GM23338 (cell line): Measurements from ENCODE around the gene LY6G6D. TPM values are rescaled to one million over a fixed set of nuclear protein-coding genes. Genes with fewer than 3 reads are reported as not detected.
A peak's percentile ranks its signal among the peaks of the same experiment; 100 is the strongest.

Experiments used
- ATAC-seq: fragments of 200-7000 bp; cut with Tn5 transposase; 3 replicates; pipeline ENCODE4 v1.9.1; 2020
- DNase-seq: peaks from one replicate; pipeline ENCODE4 v3.0.0-alpha.2; 2015; ENCODE audit warnings: low spot score
- H2AFZ ChIP-seq: fragments of 200-600 bp; sonication (generic); 2 replicates; pipeline ENCODE4 v1.8.0; 2016; ENCODE audit warnings: antibody characterized with exemption, mild to moderate bottlenecking, moderate library complexity
- H3F3A ChIP-seq: fragments of 200-600 bp; sonication (generic); replicated peaks from 2 replicates; pipeline ENCODE4 v1.8.0; 2017; ENCODE audit warnings: antibody characterized with exemption, mixed run types, low read depth
- H3K27ac ChIP-seq: fragments of 200-600 bp; sonication (generic); 2 replicates; pipeline ENCODE4 v1.6.1; 2016; ENCODE audit warnings: low read depth
- H3K27me3 ChIP-seq: fragments of 200-600 bp; sonication (generic); 2 replicates; pipeline ENCODE4 v1.8.0; 2016; ENCODE audit warnings: mild to moderate bottlenecking, mixed run types, moderate library complexity; ENCODE audit not compliant: insufficient read depth
- H3K36me3 ChIP-seq: fragments of 200-600 bp; sonication (generic); 2 replicates; pipeline ENCODE4 v1.8.0; 2016; ENCODE audit warnings: mild to moderate bottlenecking; ENCODE audit not compliant: insufficient read depth
- H3K4me1 ChIP-seq: fragments of 200-600 bp; sonication (generic); 2 replicates; pipeline ENCODE4 v1.8.0; 2016; ENCODE audit warnings: mild to moderate bottlenecking, moderate library complexity; ENCODE audit not compliant: insufficient read depth
- H3K4me2 ChIP-seq: fragments of 200-600 bp; sonication (generic); 2 replicates; pipeline ENCODE4 v1.7.1; 2017; ENCODE audit warnings: mixed run types
- H3K4me3 ChIP-seq: fragments of 200-600 bp; sonication (generic); 2 replicates; pipeline ENCODE4 v1.6.1; 2016; ENCODE audit warnings: mixed run types
- H3K79me2 ChIP-seq: fragments of 200-600 bp; sonication (generic); replicated peaks from 2 replicates; pipeline ENCODE4 v1.8.0; 2017; ENCODE audit warnings: mild to moderate bottlenecking; ENCODE audit not compliant: insufficient read depth
- H3K9me2 ChIP-seq: fragments of 200-600 bp; sonication (generic); 2 replicates; pipeline ENCODE4 v1.8.0; 2017; ENCODE audit not compliant: insufficient read depth
- H4K20me1 ChIP-seq: fragments of 200-600 bp; sonication (generic); replicated peaks from 2 replicates; pipeline ENCODE4 v1.8.0; 2017; ENCODE audit warnings: mild to moderate bottlenecking; ENCODE audit not compliant: insufficient read depth
- H3K27ac Mint-ChIP-seq: 2 replicates; pipeline ENCODE4 v1.8.0; 2020; ENCODE audit warnings: inconsistent platforms, mild to moderate bottlenecking, moderate library complexity, mixed read lengths
- H3K27me3 Mint-ChIP-seq: 3 replicates; pipeline ENCODE4 v1.8.0; 2022; ENCODE audit warnings: low read depth, mild to moderate bottlenecking, moderate library complexity, mixed read lengths, inconsistent platforms; ENCODE audit not compliant: insufficient read depth, poor library complexity
- H3K36me3 Mint-ChIP-seq: 3 replicates; pipeline ENCODE4 v1.8.0; 2021; ENCODE audit warnings: low read depth, mild to moderate bottlenecking, inconsistent platforms, moderate library complexity, mixed read lengths
- H3K4me1 Mint-ChIP-seq: 3 replicates; pipeline ENCODE4 v1.8.0; 2020; ENCODE audit warnings: mild to moderate bottlenecking, inconsistent platforms, mixed read lengths
- H3K4me3 Mint-ChIP-seq: 3 replicates; pipeline ENCODE4 v1.8.0; 2021; ENCODE audit warnings: moderate library complexity, mild to moderate bottlenecking, inconsistent platforms, mixed read lengths
- H3K9me3 Mint-ChIP-seq: 3 replicates; pipeline ENCODE4 v1.8.0; 2020; ENCODE audit warnings: moderate library complexity, mild to moderate bottlenecking, inconsistent platforms, mixed read lengths
- CREB1 ChIP-seq: fragments of 250-450 bp; sonication (Bioruptor Pico); IDR thresholded peaks from 2 replicates; pipeline ENCODE4 v1.5.0; 2020; ENCODE audit warnings: low read depth, mild to moderate bottlenecking, moderate library complexity
- ETS1 ChIP-seq: IDR thresholded peaks from 2 replicates; pipeline ENCODE4 v1.6.1; 2016; ENCODE audit warnings: antibody characterized with exemption
- EZH2 ChIP-seq: fragments of 200-600 bp; sonication (generic); IDR thresholded peaks from one replicate; pipeline ENCODE4 v1.8.0; 2017; ENCODE audit warnings: antibody characterized with exemption, mild to moderate bottlenecking, low read depth; ENCODE audit not compliant: unreplicated experiment
- EZH2phosphoT487 ChIP-seq: fragments of 200-600 bp; sonication (generic); IDR thresholded peaks from one replicate; pipeline ENCODE4 v1.8.1; 2018; ENCODE audit warnings: antibody characterized with exemption; ENCODE audit not compliant: unreplicated experiment
- JUNB ChIP-seq: IDR thresholded peaks from one replicate; pipeline ENCODE4 v1.6.1; 2016; ENCODE audit warnings: antibody characterized with exemption; ENCODE audit not compliant: unreplicated experiment
- NANOG ChIP-seq: IDR thresholded peaks from 2 replicates; pipeline ENCODE4 v1.6.1; 2016; ENCODE audit warnings: antibody characterized with exemption, borderline replicate concordance
- POLR2AphosphoS5 ChIP-seq: IDR thresholded peaks from 2 replicates; pipeline ENCODE4 v1.6.1; 2016; ENCODE audit warnings: antibody characterized with exemption, low read depth
- STAT1 ChIP-seq: IDR thresholded peaks from one replicate; pipeline ENCODE4 v1.6.1; 2016; ENCODE audit warnings: antibody characterized with exemption; ENCODE audit not compliant: unreplicated experiment
- ZNF114 ChIP-seq: fragments of 250-450 bp; sonication (Bioruptor Pico); IDR thresholded peaks from 2 replicates; pipeline ENCODE4 v1.5.0; 2020; ENCODE audit warnings: mild to moderate bottlenecking, moderate library complexity
- ZNF331 ChIP-seq: fragments of 250-450 bp; sonication (Bioruptor Pico); IDR thresholded peaks from 2 replicates; pipeline ENCODE4 v1.5.0; 2020; ENCODE audit warnings: low read depth, mild to moderate bottlenecking, moderate library complexity
- ZNF462 ChIP-seq: fragments of 250-450 bp; sonication (Bioruptor Pico); IDR thresholded peaks from 2 replicates; pipeline ENCODE4 v1.5.0; 2020; ENCODE audit warnings: mild to moderate bottlenecking, moderate library complexity
- polyA plus RNA-seq: library from polyadenylated mRNA; unstranded; fragments of >200 nt; fragmentation: Nextera tagmentation; extraction: Ambion mirVana; gene quantifications from 2 replicates; pipeline ENCODE4 v1.2.1, GENCODE V29; 2016
- total RNA-seq: library from RNA; depleted of rRNA; stranded (reverse); fragments of >200 nt; shearing (Covaris generic); gene quantifications from 2 replicates; pipeline ENCODE4 v1.2.3, GENCODE V29; 2014
- TF ChIP-seq, protein P1 (sequence below), 2 experiments: fragments of 200-600 bp in 1 of 2; sonication (generic) in 1 of 2; conservative IDR thresholded peaks; 2 replicates each; pipeline versions ENCODE4 v1.5.1 to v1.6.1; 2016 to 2017; ENCODE audit warnings: antibody characterized with exemption in 2 of 2, low read depth in 2 of 2, mild to moderate bottlenecking in 2 of 2, moderate library complexity in 1 of 2
- TF ChIP-seq, protein P2 (sequence below): IDR thresholded peaks from one replicate; pipeline ENCODE4 v1.6.1; 2018; ENCODE audit warnings: antibody characterized with exemption; ENCODE audit not compliant: unreplicated experiment

LY6G6D gene
- total and polyA plus RNA-seq, 2 experiments from 2014 or later = not detected

DNA sequence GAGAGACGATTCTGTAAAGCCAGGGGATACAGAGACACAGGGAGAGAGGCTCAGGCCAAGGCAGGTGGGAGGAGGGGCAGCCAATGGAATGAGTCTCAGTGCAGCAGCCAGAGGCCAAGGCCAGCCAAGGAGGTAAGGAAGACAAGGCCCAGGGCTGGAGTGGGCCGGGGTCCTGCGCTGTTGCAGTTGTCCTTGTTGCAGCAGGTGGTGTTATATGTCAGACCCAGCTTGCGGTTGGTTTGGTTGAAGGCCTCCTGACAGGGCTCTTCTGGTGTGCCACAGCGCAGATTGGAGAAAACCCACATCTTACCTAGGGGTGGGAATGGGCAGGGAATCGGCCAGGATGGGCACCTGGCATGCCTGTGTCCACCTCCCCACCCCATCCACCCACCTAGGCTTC, 3.9 kb downstream of the LY6G6D start:
- peak overlapping the region; percentile 11; the same call in 1 of the 2 replicates for H3K27ac Mint-ChIP-seq
- TF ChIP-seq, protein P1, sequence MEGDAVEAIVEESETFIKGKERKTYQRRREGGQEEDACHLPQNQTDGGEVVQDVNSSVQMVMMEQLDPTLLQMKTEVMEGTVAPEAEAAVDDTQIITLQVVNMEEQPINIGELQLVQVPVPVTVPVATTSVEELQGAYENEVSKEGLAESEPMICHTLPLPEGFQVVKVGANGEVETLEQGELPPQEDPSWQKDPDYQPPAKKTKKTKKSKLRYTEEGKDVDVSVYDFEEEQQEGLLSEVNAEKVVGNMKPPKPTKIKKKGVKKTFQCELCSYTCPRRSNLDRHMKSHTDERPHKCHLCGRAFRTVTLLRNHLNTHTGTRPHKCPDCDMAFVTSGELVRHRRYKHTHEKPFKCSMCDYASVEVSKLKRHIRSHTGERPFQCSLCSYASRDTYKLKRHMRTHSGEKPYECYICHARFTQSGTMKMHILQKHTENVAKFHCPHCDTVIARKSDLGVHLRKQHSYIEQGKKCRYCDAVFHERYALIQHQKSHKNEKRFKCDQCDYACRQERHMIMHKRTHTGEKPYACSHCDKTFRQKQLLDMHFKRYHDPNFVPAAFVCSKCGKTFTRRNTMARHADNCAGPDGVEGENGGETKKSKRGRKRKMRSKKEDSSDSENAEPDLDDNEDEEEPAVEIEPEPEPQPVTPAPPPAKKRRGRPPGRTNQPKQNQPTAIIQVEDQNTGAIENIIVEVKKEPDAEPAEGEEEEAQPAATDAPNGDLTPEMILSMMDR (conservative IDR thresholded peaks at IDR 0.05; ENCODE audit: low read depth in 2 of 2) = no peak
- TF ChIP-seq NANOG (no peak), ZNF114 (CRISPR knock-in tag) (no peak), EZH2phosphoT487 (no peak), ZNF462 (no peak), CREB1 (CRISPR knock-in tag) (no peak), ZNF331 (CRISPR knock-in tag) (no peak), ETS1 (no peak), STAT1 (no peak), JUNB (no peak), EZH2 (no peak), POLR2AphosphoS5 (no peak)
- TF ChIP-seq, protein P2, sequence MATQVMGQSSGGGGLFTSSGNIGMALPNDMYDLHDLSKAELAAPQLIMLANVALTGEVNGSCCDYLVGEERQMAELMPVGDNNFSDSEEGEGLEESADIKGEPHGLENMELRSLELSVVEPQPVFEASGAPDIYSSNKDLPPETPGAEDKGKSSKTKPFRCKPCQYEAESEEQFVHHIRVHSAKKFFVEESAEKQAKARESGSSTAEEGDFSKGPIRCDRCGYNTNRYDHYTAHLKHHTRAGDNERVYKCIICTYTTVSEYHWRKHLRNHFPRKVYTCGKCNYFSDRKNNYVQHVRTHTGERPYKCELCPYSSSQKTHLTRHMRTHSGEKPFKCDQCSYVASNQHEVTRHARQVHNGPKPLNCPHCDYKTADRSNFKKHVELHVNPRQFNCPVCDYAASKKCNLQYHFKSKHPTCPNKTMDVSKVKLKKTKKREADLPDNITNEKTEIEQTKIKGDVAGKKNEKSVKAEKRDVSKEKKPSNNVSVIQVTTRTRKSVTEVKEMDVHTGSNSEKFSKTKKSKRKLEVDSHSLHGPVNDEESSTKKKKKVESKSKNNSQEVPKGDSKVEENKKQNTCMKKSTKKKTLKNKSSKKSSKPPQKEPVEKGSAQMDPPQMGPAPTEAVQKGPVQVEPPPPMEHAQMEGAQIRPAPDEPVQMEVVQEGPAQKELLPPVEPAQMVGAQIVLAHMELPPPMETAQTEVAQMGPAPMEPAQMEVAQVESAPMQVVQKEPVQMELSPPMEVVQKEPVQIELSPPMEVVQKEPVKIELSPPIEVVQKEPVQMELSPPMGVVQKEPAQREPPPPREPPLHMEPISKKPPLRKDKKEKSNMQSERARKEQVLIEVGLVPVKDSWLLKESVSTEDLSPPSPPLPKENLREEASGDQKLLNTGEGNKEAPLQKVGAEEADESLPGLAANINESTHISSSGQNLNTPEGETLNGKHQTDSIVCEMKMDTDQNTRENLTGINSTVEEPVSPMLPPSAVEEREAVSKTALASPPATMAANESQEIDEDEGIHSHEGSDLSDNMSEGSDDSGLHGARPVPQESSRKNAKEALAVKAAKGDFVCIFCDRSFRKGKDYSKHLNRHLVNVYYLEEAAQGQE = no peak
- DNase-seq (no peak), ATAC-seq (no peak)
- no peaks in the 10 kb centered on the region for H3K9me2 ChIP-seq
- H3F3A ChIP-seq = no peaks in the 10 kb centered on the region
- no peaks in the 10 kb centered on the region for H3K9me3 Mint-ChIP-seq
- H3K4me1 ChIP-seq = peaks cover 25% of the 10 kb centered on the region
- H3K36me3 ChIP-seq = no peaks in the 10 kb centered on the region
- no peaks in the 10 kb centered on the region for H3K79me2 ChIP-seq
- H4K20me1 ChIP-seq = no peaks in the 10 kb centered on the region
- H3K4me3 ChIP-seq = no peak overlapping the region
- peaks cover 15% of the 10 kb centered on the region for H3K27me3 Mint-ChIP-seq
- no peak overlapping the region for H3K27ac ChIP-seq
- no peaks in the 10 kb centered on the region; the same call in 2 of the 3 replicates for H3K36me3 Mint-ChIP-seq
- peak overlapping the region; percentile 41; the same call in 1 of the 2 replicates for H3K4me2 ChIP-seq
- peak overlapping the region; percentile 38; the same call in 1 of the 2 replicates for H2AFZ ChIP-seq
- H3K4me3 Mint-ChIP-seq = no peak overlapping the region; the same call in 2 of the 3 replicates
- no peaks in the 10 kb centered on the region for H3K27me3 ChIP-seq
- H3K4me1 Mint-ChIP-seq = peaks cover 29% of the 10 kb centered on the region
